ENCODE data around the gene RASGRP3. TPM values are rescaled to one million over a fixed set of nuclear protein-coding genes. Genes with fewer than 3 reads are reported as not detected.

The RASGRP3 gene, protein sequence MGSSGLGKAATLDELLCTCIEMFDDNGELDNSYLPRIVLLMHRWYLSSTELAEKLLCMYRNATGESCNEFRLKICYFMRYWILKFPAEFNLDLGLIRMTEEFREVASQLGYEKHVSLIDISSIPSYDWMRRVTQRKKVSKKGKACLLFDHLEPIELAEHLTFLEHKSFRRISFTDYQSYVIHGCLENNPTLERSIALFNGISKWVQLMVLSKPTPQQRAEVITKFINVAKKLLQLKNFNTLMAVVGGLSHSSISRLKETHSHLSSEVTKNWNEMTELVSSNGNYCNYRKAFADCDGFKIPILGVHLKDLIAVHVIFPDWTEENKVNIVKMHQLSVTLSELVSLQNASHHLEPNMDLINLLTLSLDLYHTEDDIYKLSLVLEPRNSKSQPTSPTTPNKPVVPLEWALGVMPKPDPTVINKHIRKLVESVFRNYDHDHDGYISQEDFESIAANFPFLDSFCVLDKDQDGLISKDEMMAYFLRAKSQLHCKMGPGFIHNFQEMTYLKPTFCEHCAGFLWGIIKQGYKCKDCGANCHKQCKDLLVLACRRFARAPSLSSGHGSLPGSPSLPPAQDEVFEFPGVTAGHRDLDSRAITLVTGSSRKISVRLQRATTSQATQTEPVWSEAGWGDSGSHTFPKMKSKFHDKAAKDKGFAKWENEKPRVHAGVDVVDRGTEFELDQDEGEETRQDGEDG
- not detected in 2 replicates for total RNA-seq (2016; rRNA removed; fragmentation: Illumina TruSeq; extraction: Trizol)
- total RNA-seq (2016; cell fraction: cytosol; rRNA removed; fragmentation: Illumina TruSeq; extraction: Trizol; ENCODE audit: low read depth): not detected in 2 replicates
- total RNA-seq (2016; cell fraction: insoluble cytoplasmic fraction; rRNA removed; fragmentation: Illumina TruSeq; extraction: Trizol): 0.02 TPM in 1 of 2 replicates, not detected in the other
- total RNA-seq (2016; cell fraction: membrane; rRNA removed; fragmentation: Illumina TruSeq; extraction: Trizol): not detected in 2 replicates
- total RNA-seq (2016; cell fraction: nucleus; rRNA removed; fragmentation: Illumina TruSeq; extraction: Trizol): not detected in 2 replicates
- 0.01 and 0.27 TPM in 2 replicates for polyA plus RNA-seq (2011; rRNA removed)
- 0.08 TPM in 1 of 2 replicates, not detected in the other for polyA plus RNA-seq (2011; cell fraction: cytosol; rRNA removed)
- polyA plus RNA-seq (2011; cell fraction: nucleus; rRNA removed): not detected in 2 replicates
- polyA plus RNA-seq (2012): not detected in 2 replicates
- not detected in 2 replicates for polyA plus RNA-seq (2016; cell fraction: cytosol; fragmentation: Illumina TruSeq; extraction: Trizol; ENCODE audit: low read depth)
- polyA plus RNA-seq (2016; cell fraction: insoluble cytoplasmic fraction; fragmentation: Illumina TruSeq; extraction: Trizol; ENCODE audit: low read depth): not detected in 2 replicates
- not detected in 2 replicates for polyA plus RNA-seq (2016; cell fraction: membrane; fragmentation: Illumina TruSeq; extraction: Trizol; ENCODE audit: low read depth)
- polyA plus RNA-seq (2016; cell fraction: nucleus; fragmentation: Illumina TruSeq; extraction: Trizol; ENCODE audit: insufficient read depth, low read depth): not detected in 2 replicates
- polyA minus RNA-seq (2011; rRNA and poly(A)+ RNA removed; ENCODE audit: low replicate concordance): not detected in 2 replicates
- not detected in 2 replicates for polyA minus RNA-seq (2011; cell fraction: cytosol; rRNA and poly(A)+ RNA removed)
- not detected in 2 replicates for polyA minus RNA-seq (2011; cell fraction: nucleus; rRNA and poly(A)+ RNA removed)
- Bru-seq, nascent RNA: percentile 12 among the genes with signal in this experiment
- BruChase-seq, experiment 1, labeled RNA remaining after a 6-hour chase: percentile 10 among the genes with signal in this experiment
- BruChase-seq, experiment 2, labeled RNA remaining after a 2-hour chase: percentile 13 among the genes with signal in this experiment
- long read RNA-seq, experiment 1: 0 reads
- long read RNA-seq, experiment 2: 0 reads

GRCh38 chr2:33476131-33476792 lies at the start of gene RASGRP3:
TSS of gene RASGRP3 (plus strand) at chr2:33476649. CDS start at chr2:33515137, 38,488 bp downstream.
- FAIRE-seq (no peak), DNase-seq (ENCODE audit: low spot score) (peak; percentile 44), ATAC-seq (peak; percentile 92)
- Histone ChIP-seq H3K27ac (ENCODE audit: extremely low read length, insufficient read depth, low read length) (no peak within 1 kb of the TSS), H2AFZ (ENCODE audit: low read length) (peak within 1 kb of the TSS; percentile 97), H3K79me2 (ENCODE audit: insufficient read depth, low read length) (no peaks in the 10 kb centered on the region), H3K36me3 (replicated peaks in 1 of 2; ENCODE audit: control insufficient read depth in 1 of 2, insufficient read depth in 2 of 2, low read length in 2 of 2) (no peaks in the 10 kb centered on the region), H3K4me2 (ENCODE audit: low read depth, low read length) (peak within 1 kb of the TSS; percentile 88), H4K20me1 (ENCODE audit: insufficient read depth, low read length) (no peaks in the 10 kb centered on the region), H3K4me1 (ENCODE audit: insufficient read depth, low read length) (peaks cover 22% of the 10 kb centered on the region), H3K4me3 (replicated peaks in 1 of 3; ENCODE audit: insufficient read depth in 1 of 3, low read depth in 2 of 3, low read length in 3 of 3) (peak within 1 kb of the TSS; percentile 63 to 70 (median 65)), H3K9ac (ENCODE audit: insufficient read depth, low read depth, low read length) (peak within 1 kb of the TSS; percentile 1; the same call in 1 of the 2 replicates), H3K27me3 (ENCODE audit: control insufficient read depth in 1 of 2, insufficient read depth in 2 of 2, low read length in 2 of 2) (peaks cover 0 to 19% of the 10 kb centered on the region in 2 experiments; a peak in 2 of 5 replicates), H3K9me3 (ENCODE audit: low read length) (no peaks in the 10 kb centered on the region)
- no TSS peak for BruUV-seq (replicated peaks)
- WGBS (ENCODE audit: low lambda C conversion rate): under 1% methylated on average over 18 of the region's 18 CpGs
- in situ Hi-C loops (cut with HindIII; ENCODE audit: extremely low pct_ligation_motif_present, low pct_unique_long_range_greater_than_20kb) (loop anchor here (5.0 kb wide), 1 partner anchor 106 kb away; no protein-coding TSS in a partner anchor), intact Hi-C loops (cut with micrococcal nuclease; ENCODE audit: unreplicated experiment) (loop anchor here (5.0 kb wide), 1 partner anchor 106 kb away; no protein-coding TSS in a partner anchor)
- CTCF ChIA-PET (ENCODE audit: low intra/inter-chr PET ratio, low total read pairs): no interaction called here
- POLR2A ChIA-PET: no interaction called here
- TF ChIP-seq TEAD3 (CRISPR knock-in tag; optimal IDR thresholded peaks at IDR 0.05; ENCODE audit: borderline replicate concordance): no peak
- TF ChIP-seq, protein P1, sequence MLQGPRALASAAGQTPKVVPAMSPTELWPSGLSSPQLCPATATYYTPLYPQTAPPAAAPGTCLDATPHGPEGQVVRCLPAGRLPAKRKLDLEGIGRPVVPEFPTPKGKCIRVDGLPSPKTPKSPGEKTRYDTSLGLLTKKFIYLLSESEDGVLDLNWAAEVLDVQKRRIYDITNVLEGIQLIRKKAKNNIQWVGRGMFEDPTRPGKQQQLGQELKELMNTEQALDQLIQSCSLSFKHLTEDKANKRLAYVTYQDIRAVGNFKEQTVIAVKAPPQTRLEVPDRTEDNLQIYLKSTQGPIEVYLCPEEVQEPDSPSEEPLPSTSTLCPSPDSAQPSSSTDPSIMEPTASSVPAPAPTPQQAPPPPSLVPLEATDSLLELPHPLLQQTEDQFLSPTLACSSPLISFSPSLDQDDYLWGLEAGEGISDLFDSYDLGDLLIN (CRISPR knock-in tag; IDR thresholded peaks at IDR 0.05; ENCODE audit: borderline replicate concordance): no peak
- TF ChIP-seq, protein P2, sequence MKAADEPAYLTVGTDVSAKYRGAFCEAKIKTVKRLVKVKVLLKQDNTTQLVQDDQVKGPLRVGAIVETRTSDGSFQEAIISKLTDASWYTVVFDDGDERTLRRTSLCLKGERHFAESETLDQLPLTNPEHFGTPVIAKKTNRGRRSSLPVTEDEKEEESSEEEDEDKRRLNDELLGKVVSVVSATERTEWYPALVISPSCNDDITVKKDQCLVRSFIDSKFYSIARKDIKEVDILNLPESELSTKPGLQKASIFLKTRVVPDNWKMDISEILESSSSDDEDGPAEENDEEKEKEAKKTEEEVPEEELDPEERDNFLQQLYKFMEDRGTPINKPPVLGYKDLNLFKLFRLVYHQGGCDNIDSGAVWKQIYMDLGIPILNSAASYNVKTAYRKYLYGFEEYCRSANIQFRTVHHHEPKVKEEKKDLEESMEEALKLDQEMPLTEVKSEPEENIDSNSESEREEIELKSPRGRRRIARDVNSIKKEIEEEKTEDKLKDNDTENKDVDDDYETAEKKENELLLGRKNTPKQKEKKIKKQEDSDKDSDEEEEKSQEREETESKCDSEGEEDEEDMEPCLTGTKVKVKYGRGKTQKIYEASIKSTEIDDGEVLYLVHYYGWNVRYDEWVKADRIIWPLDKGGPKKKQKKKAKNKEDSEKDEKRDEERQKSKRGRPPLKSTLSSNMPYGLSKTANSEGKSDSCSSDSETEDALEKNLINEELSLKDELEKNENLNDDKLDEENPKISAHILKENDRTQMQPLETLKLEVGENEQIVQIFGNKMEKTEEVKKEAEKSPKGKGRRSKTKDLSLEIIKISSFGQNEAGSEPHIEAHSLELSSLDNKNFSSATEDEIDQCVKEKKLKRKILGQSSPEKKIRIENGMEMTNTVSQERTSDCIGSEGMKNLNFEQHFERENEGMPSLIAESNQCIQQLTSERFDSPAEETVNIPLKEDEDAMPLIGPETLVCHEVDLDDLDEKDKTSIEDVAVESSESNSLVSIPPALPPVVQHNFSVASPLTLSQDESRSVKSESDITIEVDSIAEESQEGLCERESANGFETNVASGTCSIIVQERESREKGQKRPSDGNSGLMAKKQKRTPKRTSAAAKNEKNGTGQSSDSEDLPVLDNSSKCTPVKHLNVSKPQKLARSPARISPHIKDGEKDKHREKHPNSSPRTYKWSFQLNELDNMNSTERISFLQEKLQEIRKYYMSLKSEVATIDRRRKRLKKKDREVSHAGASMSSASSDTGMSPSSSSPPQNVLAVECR (CRISPR knock-in tag; IDR thresholded peaks at IDR 0.05; ENCODE audit: borderline replicate concordance): no peak; the same call in 1 of the 2 replicates
- TF ChIP-seq ZNF546 (CRISPR knock-in tag; conservative IDR thresholded peaks at IDR 0.05): peak; percentile 83; the same call in 1 of the 2 replicates
- no peak for TF ChIP-seq JARID2 (CRISPR knock-in tag; IDR thresholded peaks at IDR 0.05; ENCODE audit: insufficient replicate concordance)
- TF ChIP-seq SALL1 (CRISPR knock-in tag; IDR thresholded peaks at IDR 0.05): peak; percentile 23; the same call in 1 of the 2 replicates
- no peak for TF ChIP-seq CENPX (CRISPR knock-in tag; IDR thresholded peaks at IDR 0.05)
- TF ChIP-seq GTF3A (CRISPR knock-in tag; conservative IDR thresholded peaks at IDR 0.05): no peak
- no peak for TF ChIP-seq HNF4G (IDR thresholded peaks at IDR 0.05; ENCODE audit: borderline replicate concordance, low read depth, low read length)
- TF ChIP-seq HNF4G (CRISPR knock-in tag; IDR thresholded peaks at IDR 0.05; ENCODE audit: borderline replicate concordance, low read depth): no peak
